Measurements from ENCODE around the gene PLEKHG4B.
A peak's percentile ranks its signal among the peaks of the same experiment; 100 is the strongest.

PLEKHG4B gene

DNA sequence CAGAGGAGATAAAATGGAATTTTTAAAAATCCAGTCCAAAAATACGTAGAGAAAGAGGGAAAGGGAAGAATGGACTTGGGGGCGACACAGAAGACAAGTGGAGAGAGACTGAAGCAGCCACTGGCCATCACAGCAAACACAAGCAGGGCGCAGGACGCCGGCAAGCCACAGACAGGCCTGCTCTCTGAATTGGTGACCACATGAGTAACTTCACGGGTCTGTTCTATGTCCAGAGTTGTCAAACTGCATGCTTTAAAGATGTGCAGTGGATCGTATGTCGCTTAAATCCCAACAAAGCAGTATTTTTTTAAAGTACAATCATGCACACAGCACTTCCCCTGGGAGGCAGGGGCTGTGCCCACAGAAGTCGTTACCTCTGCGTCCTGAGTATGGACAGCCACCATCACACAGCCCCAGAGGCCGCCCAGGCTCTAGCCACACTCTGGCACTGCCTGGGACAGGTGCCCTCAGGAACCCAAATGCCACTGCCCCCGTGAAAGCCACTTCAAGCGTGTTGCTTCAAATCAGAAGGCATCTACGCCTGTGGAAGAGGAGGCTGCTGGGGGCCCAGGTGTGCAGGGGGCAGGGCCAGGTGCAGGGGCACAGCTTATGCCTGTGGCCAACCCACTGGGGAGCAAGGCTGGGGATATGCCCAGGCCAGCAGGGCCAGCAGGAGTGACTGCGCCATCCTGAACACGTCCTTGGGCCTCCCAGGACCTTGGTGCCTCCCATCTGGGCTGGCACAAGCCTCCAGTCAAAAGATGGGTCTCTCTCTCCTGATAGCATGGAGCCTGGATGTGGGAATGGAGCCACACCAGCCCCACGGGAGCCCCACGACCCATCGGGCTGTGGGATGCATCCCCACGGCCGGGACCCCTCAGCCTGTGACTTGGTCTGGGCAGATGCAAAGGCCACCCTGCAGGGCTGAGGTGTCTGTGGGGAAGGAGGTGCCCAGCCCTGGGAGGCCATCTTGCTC, 93.4 kb downstream of the PLEKHG4B start:
- DNase-seq (ENCODE audit: insufficient read length, low spot score): no peak
- no peak for FAIRE-seq

DNA sequence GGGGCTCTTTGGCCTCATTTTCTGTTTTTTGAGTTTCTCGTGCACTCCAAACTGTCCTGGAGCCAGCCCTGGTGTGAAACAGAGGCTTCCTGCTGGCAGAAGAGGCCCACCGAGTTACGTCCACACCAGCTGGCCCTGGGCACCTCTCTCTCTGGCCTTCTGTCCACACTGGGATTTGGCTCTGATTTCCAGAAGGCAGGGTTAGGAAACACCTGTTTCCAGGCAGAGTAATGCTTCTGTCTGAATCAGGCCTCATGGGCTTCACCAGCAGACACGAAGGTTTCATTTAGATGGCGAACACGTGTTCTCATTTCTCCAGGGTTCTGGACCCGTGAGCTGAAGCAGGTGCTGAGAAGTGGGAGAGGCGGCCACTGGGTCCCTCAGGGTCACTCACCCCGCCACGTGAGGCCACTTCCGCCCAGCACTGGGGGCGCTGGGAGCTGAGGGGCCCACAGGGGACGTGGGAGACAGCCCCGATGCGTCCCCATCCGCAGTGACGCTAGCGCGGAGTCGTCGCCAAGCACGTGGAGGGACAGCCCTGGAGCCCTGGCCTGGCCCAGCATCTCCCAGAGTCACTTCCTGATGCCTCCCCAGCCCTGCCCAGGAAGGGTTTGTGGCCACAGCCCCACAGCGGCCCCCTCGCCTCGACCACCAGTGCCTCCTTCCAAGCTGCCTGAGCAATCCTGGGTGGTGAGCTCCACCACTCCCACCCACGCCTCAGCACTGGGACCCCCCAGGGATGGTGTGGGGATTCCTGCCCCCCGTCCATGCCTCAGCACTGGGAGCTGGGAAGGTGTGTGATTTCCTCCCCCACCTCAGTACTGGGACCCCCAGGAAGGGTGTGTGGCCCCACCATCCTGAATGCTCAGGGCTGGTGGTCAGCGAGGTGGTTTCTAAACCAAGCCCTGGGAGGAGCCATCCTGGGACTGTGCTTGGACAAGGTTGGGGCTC, 94.4 kb downstream of the PLEKHG4B start:
- FAIRE-seq: no peak
- no peak for DNase-seq (ENCODE audit: insufficient read length, low spot score)

DNA sequence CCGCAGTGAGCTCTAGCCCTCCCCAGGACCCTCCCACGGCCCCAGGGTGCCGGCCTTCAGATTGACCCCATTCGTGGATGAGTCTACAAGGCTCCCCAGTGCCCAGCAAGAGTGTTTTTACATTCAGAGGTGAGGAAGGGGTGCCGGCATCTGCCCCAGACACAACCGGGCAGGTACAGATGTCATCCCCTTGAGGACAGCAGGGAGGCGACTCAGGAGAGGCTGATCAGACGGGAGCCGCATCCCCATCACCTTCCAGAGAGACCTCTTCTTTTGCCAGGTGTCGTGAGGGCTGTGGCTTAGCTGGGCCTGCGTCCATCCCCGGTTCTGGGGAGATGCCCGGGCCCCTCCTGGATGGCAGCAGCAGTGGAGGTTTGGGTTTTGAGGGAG, 95.1 kb downstream of the PLEKHG4B start:
- FAIRE-seq: no peak

DNA sequence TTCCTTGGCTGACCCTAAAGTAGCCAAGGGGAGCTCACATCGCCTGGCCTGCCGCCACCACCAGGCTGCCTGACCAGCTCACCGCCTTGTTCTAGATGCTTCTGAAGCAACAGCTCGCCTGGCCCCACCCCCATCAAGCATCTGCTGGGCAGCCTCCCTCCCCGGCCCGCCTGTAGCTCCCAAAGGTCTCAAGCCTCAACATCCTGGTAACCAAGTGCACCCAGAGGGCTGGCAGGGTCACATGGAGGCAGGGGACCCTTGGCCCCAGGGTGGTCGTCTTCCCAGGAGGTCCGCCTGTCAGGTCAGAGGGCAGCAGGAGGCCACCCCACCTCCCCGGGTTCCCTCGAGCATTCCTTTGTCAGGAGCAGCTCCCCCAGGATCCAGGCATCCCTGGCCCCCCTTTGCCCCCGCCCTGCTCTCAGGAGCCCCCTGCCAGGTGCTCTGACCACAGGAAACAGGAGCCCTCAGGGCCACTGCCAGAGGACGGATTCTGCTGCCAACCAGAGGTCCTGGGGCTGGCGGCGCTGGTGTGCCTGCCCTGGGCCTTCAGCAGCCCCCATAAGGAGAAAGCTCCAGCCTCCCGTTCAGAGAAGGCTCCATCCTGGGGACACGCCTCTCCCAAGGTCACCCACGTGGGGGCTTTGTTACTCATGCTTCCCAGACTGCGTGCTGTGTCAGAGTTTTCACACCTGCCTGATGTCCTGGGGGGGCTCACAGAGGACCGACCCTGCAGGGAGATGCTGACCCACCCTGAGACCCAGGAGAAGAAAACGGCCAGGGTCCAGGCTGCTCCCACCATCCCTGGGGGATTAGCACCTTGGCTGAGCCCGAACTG, 95.9 kb downstream of the PLEKHG4B start:
- FAIRE-seq: no peak
- no peak for DNase-seq (ENCODE audit: insufficient read length, low spot score)

More for the DNA sequence above, 95.1 kb downstream of the PLEKHG4B start:
- DNase-seq (ENCODE audit: insufficient read length, low spot score): no peak

DNA sequence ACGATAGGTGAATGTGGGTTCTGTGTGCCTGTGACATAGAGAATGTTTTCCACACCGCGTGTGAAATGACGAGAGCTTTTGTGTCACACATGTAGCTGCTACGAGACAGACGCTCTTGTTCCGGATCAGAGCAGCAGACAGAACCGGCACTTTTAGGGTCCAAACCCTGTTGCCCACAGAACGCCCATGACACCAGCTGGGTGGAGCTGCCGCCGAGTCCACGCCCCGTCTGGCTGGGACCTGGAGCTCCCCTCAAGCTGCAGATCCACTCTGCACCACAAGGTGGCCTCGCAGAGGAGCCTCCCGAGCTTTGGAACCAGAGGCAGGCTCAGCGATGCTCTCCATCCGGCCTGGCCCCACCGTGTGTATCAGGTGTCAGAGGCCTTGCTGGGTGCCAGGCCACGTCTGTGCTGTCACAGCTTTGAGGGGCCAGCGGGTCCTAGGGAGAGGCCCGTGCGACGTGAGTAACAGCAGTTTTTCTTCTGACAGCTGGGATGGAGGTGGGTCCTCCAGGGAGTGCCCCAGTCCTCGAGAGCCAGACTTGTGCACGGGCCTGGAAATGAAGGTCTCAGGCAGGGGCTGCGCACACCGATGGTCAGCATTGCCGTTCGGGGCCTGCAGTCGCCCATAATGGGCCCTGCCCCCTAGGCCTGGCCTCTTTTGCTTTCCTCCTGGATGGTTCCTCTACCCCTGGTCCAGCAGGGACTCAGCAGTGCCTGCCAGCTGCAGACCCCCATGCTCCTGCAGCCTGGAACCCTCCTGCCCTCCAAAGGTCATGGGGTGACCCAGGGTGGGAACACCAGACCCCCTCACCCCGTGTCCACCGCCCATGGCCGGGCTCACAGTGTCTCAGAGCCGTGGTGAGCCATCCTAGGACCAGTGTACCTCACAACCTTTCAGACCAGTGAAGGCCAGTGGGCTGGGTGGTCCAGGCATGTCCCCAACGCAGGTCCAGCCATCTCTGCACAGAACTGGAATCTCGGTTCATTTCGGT, 96.8 kb downstream of the PLEKHG4B start:
- FAIRE-seq (peak; percentile 92), DNase-seq (ENCODE audit: insufficient read length, low spot score) (peak; percentile 99)

DNA sequence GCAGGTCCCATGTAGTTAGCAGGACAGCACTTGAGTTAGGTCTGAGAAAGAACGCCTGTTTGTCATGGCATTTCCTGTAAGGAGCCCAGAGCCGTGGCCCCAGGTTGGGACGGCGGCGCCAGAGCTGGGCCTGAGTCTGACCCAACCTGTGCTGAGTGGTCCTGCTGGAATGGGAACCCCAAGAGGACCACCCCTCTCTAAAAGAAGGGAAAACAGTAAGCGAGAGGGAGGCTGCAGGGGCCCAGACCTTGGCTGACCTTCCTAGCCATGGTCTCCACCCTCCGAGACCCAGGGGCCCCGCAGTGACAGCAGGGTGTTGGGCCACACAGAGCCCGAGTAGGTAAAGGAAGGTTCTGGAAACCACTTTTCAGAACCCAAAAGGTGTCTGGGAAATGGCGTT, 97.5 kb downstream of the PLEKHG4B start:
- DNase-seq (ENCODE audit: insufficient read length, low spot score) (no peak), FAIRE-seq (no peak)

DNA sequence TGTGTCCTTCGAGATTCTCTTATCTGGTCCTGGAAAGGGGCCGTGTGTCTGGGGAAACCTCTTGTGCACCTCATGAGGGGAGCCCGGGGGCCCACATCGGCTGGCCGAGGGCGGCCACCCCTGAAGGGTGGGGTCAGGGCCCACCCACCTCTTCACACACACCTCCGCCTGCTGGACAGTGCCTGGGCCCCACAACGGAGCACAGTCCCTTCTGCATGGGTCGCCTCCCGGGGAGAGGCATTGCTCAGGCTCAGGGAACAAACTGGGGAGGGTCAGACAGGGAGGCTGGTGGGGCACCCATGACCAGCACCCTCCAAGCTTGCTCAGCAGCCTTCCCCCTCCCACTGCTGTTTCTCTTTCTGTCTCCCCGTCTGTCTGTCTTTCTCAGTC, 98.0 kb downstream of the PLEKHG4B start:
- FAIRE-seq: no peak
- no peak for DNase-seq (ENCODE audit: insufficient read length, low spot score)

DNA sequence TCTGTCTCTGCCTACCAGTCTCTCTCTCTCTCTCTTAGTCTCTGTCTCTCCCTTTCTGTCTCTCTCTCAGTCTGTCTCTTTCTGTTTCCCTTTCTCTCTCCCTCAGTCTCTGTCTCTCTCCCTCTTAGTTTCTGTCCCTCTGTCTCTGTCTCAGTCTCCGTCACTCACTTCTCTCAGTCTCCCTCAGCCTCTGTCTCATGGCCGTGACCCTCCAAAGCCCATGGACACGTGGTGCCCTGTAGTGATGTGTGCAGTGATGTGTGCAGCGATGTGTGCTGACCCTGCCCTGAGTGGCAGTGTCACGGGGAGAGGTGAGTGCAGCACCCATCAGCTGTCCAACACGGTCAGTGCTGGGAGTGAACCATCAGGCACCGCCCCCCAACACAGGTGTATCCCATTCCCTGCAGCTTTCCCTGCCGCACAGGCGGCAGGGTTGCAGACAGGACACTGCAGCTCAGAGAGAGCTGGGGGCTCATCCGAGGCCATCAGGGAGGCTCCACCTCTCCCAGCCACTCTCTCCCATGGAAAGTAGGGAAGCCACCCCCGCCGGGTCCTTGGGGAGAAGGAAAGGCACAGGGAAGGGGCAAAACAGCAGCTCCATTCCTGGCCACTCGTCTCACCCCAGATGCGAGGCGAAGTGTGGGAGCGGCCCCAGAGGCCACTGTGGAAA, 98.5 kb downstream of the PLEKHG4B start:
- DNase-seq (ENCODE audit: insufficient read length, low spot score): no peak
- FAIRE-seq: peak; percentile 21

DNA sequence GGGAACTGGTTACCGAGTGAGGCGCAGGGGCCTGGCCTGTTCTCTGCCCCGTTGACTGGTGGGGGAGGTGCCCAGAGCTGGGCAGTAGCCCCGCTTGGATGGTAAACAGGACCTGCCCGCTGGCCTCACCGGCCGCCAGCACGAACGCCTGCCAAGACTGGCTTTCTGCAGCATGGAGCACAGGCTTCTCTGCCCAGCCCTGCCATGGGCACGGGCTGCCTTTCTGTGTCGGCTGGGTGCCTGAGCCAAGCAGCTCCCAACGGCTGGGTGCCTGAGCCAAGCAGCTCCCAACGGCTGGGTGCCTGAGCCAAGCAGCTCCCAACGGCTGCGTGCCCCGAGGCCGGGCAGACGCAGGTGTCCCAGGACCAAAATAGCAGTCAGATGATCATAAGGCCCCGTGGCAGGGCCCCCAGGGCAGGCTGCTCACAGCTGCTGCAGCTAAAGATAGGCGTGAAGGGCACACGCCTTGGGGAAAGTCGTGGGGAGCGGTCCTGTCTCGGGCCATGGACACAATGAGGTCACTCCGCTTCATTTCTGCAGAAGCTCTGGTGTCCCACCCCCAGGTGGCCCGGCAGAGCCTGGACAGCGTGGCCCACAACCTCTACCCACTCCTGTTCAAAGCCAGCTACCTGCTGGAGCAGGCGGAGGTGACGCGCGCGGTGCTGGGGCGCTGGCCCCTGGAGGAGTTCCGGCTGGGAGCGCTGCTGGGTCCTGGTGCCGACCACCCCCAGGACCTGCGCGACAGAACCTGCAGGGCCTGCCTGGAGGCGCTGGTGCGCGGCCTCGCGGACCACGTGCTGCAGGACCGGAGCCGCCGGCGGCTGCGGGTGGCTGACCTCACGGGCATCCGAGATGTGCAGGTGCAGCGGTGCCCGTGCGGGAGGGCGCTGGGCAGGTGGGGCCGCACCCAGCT, 99.3 kb downstream of the PLEKHG4B start, which contains the start of gene LRRC14B:
Gene LRRC14B, plus strand, starts transcription at position 460 of the 913 bp plus-strand sequence. Its CDS starts 44 bp downstream, at position 504.
- DNase-seq (ENCODE audit: insufficient read length, low spot score) (peak; percentile 45), FAIRE-seq (no peak)

DNA sequence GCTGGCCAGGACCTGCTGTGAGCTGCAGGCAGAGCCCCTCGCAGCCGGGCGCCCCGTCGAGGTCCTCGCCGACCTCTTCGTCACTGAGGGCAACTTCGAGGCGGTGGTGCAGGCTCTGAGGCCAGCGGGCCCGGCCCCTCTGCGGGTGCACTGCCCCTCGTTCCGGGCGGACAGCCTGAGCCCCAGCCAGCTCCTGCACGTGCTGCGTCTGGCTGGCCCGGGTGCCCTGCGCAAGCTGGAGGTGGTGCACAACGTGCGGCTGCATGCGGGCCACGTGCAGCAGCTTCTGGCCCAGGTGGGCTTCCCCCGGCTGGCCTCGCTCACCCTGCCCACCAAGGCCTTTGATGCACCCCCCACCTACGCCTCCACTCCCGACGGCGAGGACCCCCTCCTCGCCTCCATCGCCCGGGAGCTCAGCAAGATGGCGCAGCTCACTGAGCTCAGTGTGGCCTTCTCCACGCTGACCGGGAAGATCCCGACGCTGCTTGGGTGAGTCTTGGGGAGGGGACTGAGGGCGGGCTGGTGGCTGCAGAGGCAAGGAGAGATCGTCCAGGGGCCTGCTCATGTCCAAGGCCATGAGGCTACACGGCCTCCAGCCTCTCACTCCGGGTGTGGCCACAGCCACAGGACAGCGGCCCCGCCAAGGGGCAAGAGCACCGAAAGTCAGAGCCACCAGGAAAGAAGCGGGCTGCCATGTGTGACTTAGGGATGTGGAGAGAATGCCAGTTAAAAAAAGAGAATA, 100.2 kb downstream of the PLEKHG4B start:
- no peak for FAIRE-seq
- DNase-seq (ENCODE audit: insufficient read length, low spot score): no peak

DNA sequence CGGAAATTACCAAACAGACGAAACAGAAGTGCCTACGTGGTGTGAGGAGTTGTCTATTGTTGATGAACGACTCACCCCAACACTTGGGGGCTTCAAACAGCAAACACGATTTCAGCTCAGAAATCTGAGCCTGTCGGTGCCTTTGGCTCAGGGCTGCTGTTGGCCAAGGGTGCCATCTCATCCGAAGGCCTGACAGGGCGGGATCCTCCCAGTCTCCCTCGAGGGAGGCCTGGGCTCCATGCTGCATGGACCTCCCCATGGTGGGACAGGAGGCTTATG, 100.7 kb downstream of the PLEKHG4B start:
- no peak for FAIRE-seq
- no peak for DNase-seq (ENCODE audit: insufficient read length, low spot score)

DNA sequence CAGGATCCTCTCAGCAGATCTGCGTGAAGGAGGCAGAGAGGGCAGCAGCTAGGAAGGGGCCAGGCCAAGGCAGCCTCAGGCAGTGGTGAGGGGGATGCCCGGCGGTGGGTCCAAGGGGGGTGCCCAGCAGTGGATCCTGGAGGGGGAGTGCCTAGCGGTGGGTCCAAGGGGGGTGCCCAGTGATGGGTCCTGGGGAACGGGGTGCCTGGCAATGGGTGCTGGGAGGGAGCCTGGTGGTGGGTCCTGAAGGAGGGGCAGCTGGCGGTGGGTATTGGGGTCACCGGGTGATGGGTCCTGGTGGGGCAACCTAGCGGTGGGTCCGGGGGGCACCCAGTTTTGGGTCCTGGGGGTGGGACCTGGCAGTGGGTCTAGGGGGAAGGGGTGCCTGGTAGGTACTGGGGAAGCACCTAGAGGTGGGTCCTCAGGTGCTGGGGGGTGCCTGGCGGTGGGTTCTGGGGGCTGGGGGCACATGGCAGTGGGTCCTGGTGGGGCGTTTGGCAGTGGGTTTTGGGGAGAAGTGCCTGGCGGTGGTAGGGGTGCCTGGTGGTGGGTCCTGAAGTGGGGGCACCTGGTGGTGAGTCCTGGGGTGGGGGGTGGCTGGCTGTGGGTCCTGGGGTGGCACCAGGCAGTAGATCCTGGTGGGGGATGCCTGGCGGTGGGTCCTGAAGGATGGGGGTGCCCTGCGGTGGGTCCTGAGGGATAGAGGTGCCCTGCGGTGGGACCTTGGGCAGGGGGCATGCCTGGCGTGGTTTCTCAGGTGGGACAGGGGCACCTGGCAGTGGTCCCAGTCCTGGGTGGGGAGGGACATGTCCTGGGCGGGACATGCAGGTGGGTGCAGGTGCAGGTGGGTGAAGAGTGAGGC, 101.2 kb downstream of the PLEKHG4B start:
- DNase-seq (ENCODE audit: insufficient read length, low spot score): no peak
- no peak for FAIRE-seq

DNA sequence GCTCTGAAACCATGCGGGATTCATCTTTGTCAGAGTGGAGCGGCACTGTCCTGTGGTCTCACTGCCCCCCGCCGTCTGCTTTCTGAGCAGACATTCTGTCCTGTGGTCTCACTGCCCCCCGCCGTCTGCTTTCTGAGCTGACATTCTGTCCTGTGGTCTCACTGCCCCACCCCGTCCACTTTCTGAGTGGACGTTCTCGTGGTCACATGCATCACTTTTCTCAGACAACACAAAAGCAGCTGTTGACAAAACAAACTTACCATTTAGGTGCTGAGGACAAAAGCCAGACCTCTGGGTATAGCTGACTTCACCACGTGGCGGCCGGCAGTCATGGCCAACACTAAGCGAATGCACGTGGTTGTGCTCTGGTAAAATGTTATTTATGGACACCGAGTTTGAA, 102.1 kb downstream of the PLEKHG4B start:
- no peak for DNase-seq (ENCODE audit: insufficient read length, low spot score)
- no peak for FAIRE-seq

DNA sequence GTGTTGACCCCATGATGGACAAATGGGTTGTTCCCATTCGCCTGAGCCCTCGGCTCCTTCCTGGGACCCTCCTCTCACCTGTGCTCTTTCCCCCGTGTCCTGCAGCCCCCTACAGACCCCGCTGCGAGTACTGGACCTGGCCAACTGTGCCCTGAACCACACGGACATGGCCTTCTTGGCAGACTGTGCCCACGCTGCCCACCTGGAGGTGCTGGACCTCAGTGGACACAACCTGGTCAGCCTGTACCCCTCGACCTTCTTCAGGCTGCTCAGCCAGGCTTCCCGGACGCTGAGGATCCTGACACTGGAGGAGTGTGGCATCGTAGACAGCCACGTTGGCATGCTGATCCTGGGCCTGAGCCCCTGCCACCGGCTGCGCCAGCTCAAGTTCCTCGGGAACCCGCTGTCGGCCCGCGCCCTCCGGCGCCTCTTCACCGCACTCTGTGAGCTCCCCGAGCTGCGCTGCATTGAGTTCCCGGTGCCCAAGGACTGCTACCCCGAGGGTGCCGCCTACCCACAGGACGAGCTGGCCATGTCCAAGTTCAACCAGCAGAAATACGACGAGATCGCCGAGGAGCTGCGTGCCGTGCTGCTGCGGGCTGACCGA, 102.7 kb downstream of the PLEKHG4B start:
- FAIRE-seq: no peak
- no peak for DNase-seq (ENCODE audit: insufficient read length, low spot score)

DNA sequence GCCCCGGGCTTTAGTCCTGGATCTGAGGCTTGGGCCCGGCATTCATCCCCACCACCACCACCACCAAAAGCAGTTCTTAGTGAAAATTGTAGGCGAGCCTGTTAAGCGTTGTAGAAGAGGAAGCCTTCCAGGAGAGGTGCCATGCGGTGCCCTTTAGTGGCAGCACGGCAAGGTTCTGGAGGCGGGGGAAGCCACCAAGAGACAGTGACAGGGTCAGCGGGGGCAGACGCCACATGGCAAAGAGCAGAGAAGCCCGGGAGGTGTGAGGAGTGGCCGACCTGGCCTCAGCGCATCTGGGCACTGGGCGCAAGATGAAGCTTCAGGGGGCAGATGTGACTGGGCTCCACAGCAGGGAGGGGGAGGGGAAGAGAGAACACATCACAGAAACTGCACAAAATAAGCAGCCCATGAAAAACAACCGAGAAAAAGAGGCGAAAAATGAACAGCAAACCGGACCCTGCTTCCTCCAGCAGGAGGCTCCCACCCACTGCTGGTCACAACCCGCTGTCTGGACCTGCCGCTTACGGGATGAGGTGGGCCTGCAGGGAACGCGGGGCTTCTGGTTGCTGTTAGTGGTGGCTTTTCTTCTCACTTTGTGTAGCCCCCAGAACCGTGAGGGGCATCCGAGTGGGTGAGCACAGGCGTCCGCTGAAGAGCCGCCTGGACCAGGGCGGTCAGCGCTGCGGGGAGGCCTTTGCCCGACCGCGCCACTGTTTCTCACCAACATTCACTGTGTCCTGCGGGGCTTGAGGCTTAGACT, 103.6 kb downstream of the PLEKHG4B start:
- DNase-seq (ENCODE audit: insufficient read length, low spot score) (no peak), FAIRE-seq (no peak)

All from GM19239 (cell line).